Measurements from ENCODE around the gene GET3.

DNA sequence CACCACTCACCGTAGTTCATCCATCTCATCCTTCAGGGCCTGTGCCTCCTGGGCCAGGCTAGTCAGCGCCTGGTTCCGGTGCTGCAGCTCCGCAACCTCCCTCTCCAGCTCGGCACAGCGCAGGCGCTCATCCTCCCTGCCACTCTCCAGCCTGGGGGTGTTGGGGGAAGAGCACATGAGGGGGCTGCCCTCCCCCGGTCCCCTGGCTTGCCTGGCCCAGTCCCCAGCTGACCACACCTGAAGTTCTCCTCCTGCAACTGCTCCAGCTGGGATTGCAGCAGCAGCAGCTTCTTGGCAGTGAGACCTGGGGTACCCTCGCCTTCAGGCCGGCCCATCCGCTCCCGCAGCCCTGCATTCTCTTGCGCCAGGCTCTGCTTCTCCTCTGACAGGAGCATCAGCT is 33.6 kb downstream of the GET3 start:
- no peak for TF ChIP-seq CTCF (IDR thresholded peaks at IDR 0.05; ENCODE audit: low read depth, low read length)
- TF ChIP-seq EZH2phosphoT487 (IDR thresholded peaks at IDR 0.05; ENCODE audit: low read depth), result no peak
